Endothelial cell (in vitro differentiated cells): Measurements from ENCODE around the gene CFAP141. TPM values are rescaled to one million over a fixed set of nuclear protein-coding genes. Genes with fewer than 3 reads are reported as not detected.

Experiments
- DNase-seq: peaks from one replicate; pipeline ENCODE4 v3.0.0; 2021; ENCODE audit warnings: low spot score
- H3K27ac Mint-ChIP-seq: one replicate; pipeline ENCODE4 v1.8.0; 2021; ENCODE audit warnings: mixed read lengths, inconsistent platforms; ENCODE audit not compliant: unreplicated experiment
- H3K27me3 Mint-ChIP-seq: one replicate; pipeline ENCODE4 v1.8.0; 2021; ENCODE audit warnings: mild to moderate bottlenecking, moderate library complexity, mixed read lengths, inconsistent platforms; ENCODE audit not compliant: unreplicated experiment
- H3K36me3 Mint-ChIP-seq: one replicate; pipeline ENCODE4 v1.8.0; 2021; ENCODE audit warnings: mild to moderate bottlenecking, low read depth, mixed read lengths, inconsistent platforms; ENCODE audit not compliant: unreplicated experiment
- H3K4me1 Mint-ChIP-seq: one replicate; pipeline ENCODE4 v1.8.0; 2021; ENCODE audit warnings: mild to moderate bottlenecking, mixed read lengths, inconsistent platforms; ENCODE audit not compliant: unreplicated experiment
- H3K4me3 Mint-ChIP-seq: one replicate; pipeline ENCODE4 v1.8.0; 2021; ENCODE audit warnings: mild to moderate bottlenecking, mixed read lengths, inconsistent platforms; ENCODE audit not compliant: unreplicated experiment
- H3K9me3 Mint-ChIP-seq: one replicate; pipeline ENCODE4 v1.8.0; 2021; ENCODE audit warnings: mixed read lengths, inconsistent platforms; ENCODE audit not compliant: unreplicated experiment
- CTCF ChIP-seq: fragments of 200-600 bp; sonication (generic); IDR thresholded peaks from one replicate; pipeline ENCODE4 v1.5.0; 2021; ENCODE audit warnings: antibody characterized with exemption; ENCODE audit not compliant: unreplicated experiment
- total RNA-seq: library from RNA; stranded (reverse); fragmentation: NEBNext Ultra II Directional; extraction: Animal tissue kit (Norgen Biotek cat#: 25700); gene quantifications from one replicate; pipeline ENCODE4 v1.2.1, GENCODE V29; 2021; ENCODE audit not compliant: unreplicated experiment

CFAP141 gene
- total RNA-seq, 1 donor from 2014 or later: not detected

DNA sequence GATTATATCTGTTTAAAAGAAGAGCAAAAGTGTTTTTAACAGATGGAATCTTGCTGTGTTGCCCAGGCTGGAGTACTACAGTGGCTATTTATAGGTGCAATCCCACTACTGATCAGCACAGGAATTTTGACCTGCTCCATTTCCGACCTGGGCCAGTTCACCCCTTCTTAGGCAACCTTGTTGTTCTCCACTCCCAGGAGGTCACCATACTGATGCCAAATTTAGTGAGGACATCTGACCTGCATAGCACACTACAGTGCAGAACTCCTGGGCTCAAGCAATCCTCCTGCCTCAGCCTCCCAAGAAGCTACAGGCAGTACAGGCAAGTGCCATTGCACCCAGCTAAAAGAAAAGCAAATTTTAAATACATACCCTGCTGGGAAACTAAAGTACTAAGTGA is 39.9 kb downstream of the CFAP141 start:
- H3K36me3 Mint-ChIP-seq: peaks cover 69% of the 10 kb centered on the region
- H3K4me3 Mint-ChIP-seq: no peak overlapping the region
- H3K9me3 Mint-ChIP-seq: no peaks in the 10 kb centered on the region
- no peak for TF ChIP-seq CTCF
- peaks cover 11% of the 10 kb centered on the region for H3K27me3 Mint-ChIP-seq
- H3K27ac Mint-ChIP-seq: no peak overlapping the region
- no peak for DNase-seq
- peaks cover 8% of the 10 kb centered on the region for H3K4me1 Mint-ChIP-seq

DNA sequence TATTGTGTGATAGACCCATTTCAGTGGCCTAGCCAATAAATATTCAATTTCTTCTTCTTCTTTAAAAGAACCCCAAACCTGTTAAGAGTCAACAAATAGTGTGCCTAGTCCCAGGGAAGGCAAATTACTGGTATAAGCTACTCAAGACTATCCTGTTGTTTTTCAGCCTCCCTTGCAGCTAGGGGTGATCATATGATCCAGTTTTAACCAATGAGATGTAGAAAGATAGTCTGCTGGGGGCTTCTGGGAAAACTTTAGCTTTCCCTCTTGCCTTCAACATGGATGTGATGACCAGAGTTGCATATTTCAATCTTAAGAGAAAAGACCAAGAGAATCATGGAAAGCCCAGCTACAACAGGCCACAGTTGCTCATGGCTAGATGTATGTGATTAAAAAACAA is 46.6 kb downstream of the CFAP141 start:
- Mint-ChIP-seq H3K9me3 (no peaks in the 10 kb centered on the region), H3K4me1 (peaks cover 49% of the 10 kb centered on the region), H3K27ac (no peak overlapping the region), H3K36me3 (peaks cover 63% of the 10 kb centered on the region), H3K27me3 (peaks cover 9% of the 10 kb centered on the region), H3K4me3 (peak overlapping the region; percentile 75)
- no peak for DNase-seq
- TF ChIP-seq CTCF: no peak

DNA sequence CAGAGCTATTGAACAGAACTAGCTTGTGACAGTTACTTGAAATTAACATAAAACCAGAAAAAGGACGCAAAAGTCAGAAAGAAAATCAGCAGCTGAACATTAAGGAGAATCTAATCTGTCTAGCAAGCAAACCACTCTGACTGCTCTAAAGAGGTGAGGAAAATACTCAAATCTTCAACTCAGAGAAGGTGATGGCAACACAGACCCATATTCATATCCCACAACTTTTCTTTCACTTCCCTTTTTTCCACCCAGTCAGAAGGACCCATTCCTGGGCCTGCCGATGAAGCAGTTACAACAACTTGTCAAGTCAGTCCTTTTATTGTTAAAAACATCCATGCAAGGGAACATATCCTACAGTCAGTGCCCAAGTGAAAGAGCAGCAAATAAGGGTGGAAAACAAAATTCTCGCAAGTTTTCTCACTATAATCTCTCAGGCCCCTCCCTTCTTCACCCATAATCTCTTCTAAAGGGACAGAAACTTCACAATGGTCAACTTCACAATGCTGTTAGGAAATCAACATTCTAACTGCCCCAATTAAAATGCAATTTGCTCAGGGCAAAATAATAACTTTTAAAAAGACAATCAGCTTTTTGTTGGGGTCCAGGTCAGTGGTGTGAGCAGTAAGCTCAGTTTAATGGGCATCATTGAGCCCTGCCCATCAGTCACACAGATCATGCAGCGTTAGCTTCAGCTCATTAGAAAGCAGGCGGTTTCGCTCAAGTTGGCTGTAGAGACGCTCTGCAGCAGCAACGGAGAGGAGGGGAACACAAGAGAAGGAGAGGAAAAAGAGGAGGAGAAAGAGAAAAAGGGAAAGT is 47.6 kb downstream of the CFAP141 start:
- DNase-seq: no peak
- H3K9me3 Mint-ChIP-seq: no peaks in the 10 kb centered on the region
- peaks cover 49% of the 10 kb centered on the region for H3K4me1 Mint-ChIP-seq
- peak overlapping the region; percentile 53 for H3K4me3 Mint-ChIP-seq
- no peak for TF ChIP-seq CTCF
- peaks cover 4% of the 10 kb centered on the region for H3K27me3 Mint-ChIP-seq
- peaks cover 52% of the 10 kb centered on the region for H3K36me3 Mint-ChIP-seq
- H3K27ac Mint-ChIP-seq: peak overlapping the region; percentile 55

DNA sequence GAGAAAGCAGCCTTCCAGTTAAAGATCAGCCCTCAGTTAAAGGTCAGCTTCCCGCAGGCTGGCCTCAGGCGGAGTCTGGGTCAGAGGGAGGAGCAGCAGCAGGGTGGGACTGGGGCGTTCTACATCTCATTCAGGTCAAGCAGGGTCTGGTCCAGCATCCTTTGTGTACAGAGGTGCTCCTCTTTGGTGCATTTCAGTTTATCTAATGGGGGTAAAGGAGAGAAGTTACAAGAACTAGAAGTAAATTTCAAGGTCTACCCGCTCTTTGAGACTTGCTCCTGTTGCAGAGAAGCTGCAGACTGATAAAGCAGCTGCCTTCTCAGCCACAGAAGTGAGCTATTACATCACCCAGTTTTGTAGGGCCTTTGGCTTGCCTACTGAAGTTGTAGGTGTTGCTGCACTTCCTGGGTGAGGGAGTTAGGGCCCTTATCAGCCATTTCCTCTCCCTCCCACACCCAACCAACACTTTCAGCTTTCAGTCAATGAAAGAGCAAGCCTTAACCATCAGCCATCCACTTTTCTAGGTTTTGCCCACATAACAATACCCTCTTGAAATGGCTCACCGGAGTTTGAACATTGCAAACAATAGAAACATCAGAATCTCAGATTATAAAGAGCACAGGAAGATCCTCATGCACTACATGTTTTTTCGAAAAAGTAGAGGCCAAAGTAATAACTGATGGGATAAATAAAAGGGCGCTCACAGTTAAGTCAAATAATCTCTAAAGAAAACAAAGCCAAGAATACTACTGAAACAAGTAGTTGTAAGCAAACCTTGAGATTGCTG is 48.4 kb downstream of the CFAP141 start:
- Mint-ChIP-seq H3K9me3 (no peaks in the 10 kb centered on the region), H3K4me1 (peaks cover 49% of the 10 kb centered on the region), H3K27ac (peak overlapping the region; percentile 55), H3K36me3 (peaks cover 44% of the 10 kb centered on the region), H3K4me3 (peak overlapping the region; percentile 65), H3K27me3 (no peaks in the 10 kb centered on the region)
- no peak for DNase-seq
- TF ChIP-seq CTCF: no peak

GRCh38 chr1:154155251-154155650 is 50.9 kb downstream of the CFAP141 start:
- peak overlapping the region; percentile 91 for H3K27ac Mint-ChIP-seq
- TF ChIP-seq CTCF: no peak
- DNase-seq: peak; percentile 25
- H3K4me1 Mint-ChIP-seq: peaks cover 46% of the 10 kb centered on the region
- peaks cover 35% of the 10 kb centered on the region for H3K36me3 Mint-ChIP-seq
- H3K27me3 Mint-ChIP-seq: no peaks in the 10 kb centered on the region
- H3K4me3 Mint-ChIP-seq: peak overlapping the region; percentile 56
- no peaks in the 10 kb centered on the region for H3K9me3 Mint-ChIP-seq
